SH-SY5Y (cell line): ENCODE data around the gene NFILZ.

ENCODE experiments used
- GATA2 ChIP-seq: IDR thresholded peaks from 2 replicates; pipeline ENCODE4 v1.6.1; 2011; ENCODE audit warnings: mild to moderate bottlenecking, low read depth, low read length
- GATA3 ChIP-seq: IDR thresholded peaks from 2 replicates; pipeline ENCODE4 v1.6.1; 2011; ENCODE audit warnings: low read depth, mild to moderate bottlenecking, low read length, moderate library complexity

DNA sequence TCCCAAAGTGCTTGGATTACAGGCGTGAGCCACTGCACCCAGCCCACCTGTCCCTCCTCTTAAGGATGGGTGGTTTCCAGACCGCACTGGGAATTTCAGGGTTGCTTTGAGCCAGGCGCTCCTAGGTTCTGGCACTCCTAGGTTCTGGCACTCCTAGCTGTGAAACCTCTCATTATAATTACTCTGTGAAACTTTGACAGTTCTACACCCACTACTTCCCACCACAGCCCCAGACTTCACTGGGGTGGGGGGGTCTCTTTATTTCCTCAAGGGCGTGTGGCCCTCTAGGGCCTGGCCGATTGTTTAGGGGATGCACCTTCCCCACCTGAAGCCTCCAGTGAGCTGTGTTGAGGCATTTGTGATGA is 17.6 kb upstream of the NFILZ start:
- TF ChIP-seq GATA2 (no peak), GATA3 (no peak)
